ENCODE data around the gene PPFIA4. TPM values are rescaled to one million over a fixed set of nuclear protein-coding genes. Genes with fewer than 3 reads are reported as not detected.

Gene PPFIA4
- total RNA-seq, 1 experiment from 2014 or later, result not detected

- Histone ChIP-seq H3K27me3 (ENCODE audit: low read length) (peaks cover 4% of the 10 kb centered on the region; the same call in 1 of the 2 replicates), H3K4me2 (ENCODE audit: low read depth, low read length, poor library complexity, severe bottlenecking) (no peak overlapping the region), H3K9ac (ENCODE audit: low read length) (no peak overlapping the region), H3K4me3 (ENCODE audit: low read length) (no peak overlapping the region), H3K9me2 (replicated peaks; ENCODE audit: insufficient read depth, low read length) (no peaks in the 10 kb centered on the region), H3K4me1 (ENCODE audit: low read length) (no peaks in the 10 kb centered on the region), H3K36me3 (ENCODE audit: insufficient read depth, low read length) (no peaks in the 10 kb centered on the region), H4K20me1 (ENCODE audit: insufficient read depth, low read depth, low read length) (no peaks in the 10 kb centered on the region), H3K27ac (ENCODE audit: low read length) (no peak overlapping the region), H3K79me2 (ENCODE audit: low read length) (no peaks in the 10 kb centered on the region), H2AFZ (ENCODE audit: low read length) (no peak overlapping the region), H3K9me3 (ENCODE audit: low read length) (peaks cover 5% of the 10 kb centered on the region; the same call in 1 of the 2 replicates)
- DNase-seq, result no peak
Observed at GRCh38 chr1:203096566-203096965, 70.3 kb downstream of the PPFIA4 start.

GRCh38 chr1:203097001-203097400 lies 70.7 kb downstream of the PPFIA4 start:
- H2AFZ ChIP-seq (ENCODE audit: low read length), result no peak overlapping the region
- no peaks in the 10 kb centered on the region for H3K36me3 ChIP-seq (ENCODE audit: insufficient read depth, low read length)
- H4K20me1 ChIP-seq (ENCODE audit: insufficient read depth, low read depth, low read length), result no peaks in the 10 kb centered on the region
- no peak overlapping the region for H3K4me2 ChIP-seq (ENCODE audit: low read depth, low read length, poor library complexity, severe bottlenecking)
- H3K27ac ChIP-seq (ENCODE audit: low read length), result no peak overlapping the region
- peaks cover 4% of the 10 kb centered on the region; the same call in 1 of the 2 replicates for H3K27me3 ChIP-seq (ENCODE audit: low read length)
- no peak overlapping the region for H3K9ac ChIP-seq (ENCODE audit: low read length)
- no peak for DNase-seq
- no peak overlapping the region for H3K4me3 ChIP-seq (ENCODE audit: low read length)
- peaks cover 5% of the 10 kb centered on the region; the same call in 1 of the 2 replicates for H3K9me3 ChIP-seq (ENCODE audit: low read length)
- H3K9me2 ChIP-seq (replicated peaks; ENCODE audit: insufficient read depth, low read length), result no peaks in the 10 kb centered on the region
- H3K79me2 ChIP-seq (ENCODE audit: low read length), result no peaks in the 10 kb centered on the region
- no peaks in the 10 kb centered on the region for H3K4me1 ChIP-seq (ENCODE audit: low read length)

- no peaks in the 10 kb centered on the region for H4K20me1 ChIP-seq (ENCODE audit: insufficient read depth, low read depth, low read length)
- no peak overlapping the region for H3K27ac ChIP-seq (ENCODE audit: low read length)
- peaks cover 4% of the 10 kb centered on the region; the same call in 1 of the 2 replicates for H3K27me3 ChIP-seq (ENCODE audit: low read length)
- no peak overlapping the region for H3K4me2 ChIP-seq (ENCODE audit: low read depth, low read length, poor library complexity, severe bottlenecking)
- H3K9me3 ChIP-seq (ENCODE audit: low read length), result peaks cover 5% of the 10 kb centered on the region; the same call in 1 of the 2 replicates
- H3K36me3 ChIP-seq (ENCODE audit: insufficient read depth, low read length), result no peaks in the 10 kb centered on the region
- DNase-seq, result no peak
- H3K9me2 ChIP-seq (replicated peaks; ENCODE audit: insufficient read depth, low read length), result no peaks in the 10 kb centered on the region
- peaks cover 4% of the 10 kb centered on the region; the same call in 1 of the 2 replicates for H3K4me1 ChIP-seq (ENCODE audit: low read length)
- H3K4me3 ChIP-seq (ENCODE audit: low read length), result no peak overlapping the region
- no peak overlapping the region for H3K9ac ChIP-seq (ENCODE audit: low read length)
- H2AFZ ChIP-seq (ENCODE audit: low read length), result no peak overlapping the region
- no peaks in the 10 kb centered on the region for H3K79me2 ChIP-seq (ENCODE audit: low read length)
Observed at GRCh38 chr1:203098445-203098844, 72.2 kb downstream of the PPFIA4 start.

- Histone ChIP-seq H3K4me2 (ENCODE audit: low read depth, low read length, poor library complexity, severe bottlenecking) (no peak overlapping the region), H3K9ac (ENCODE audit: low read length) (no peak overlapping the region), H3K9me2 (replicated peaks; ENCODE audit: insufficient read depth, low read length) (no peaks in the 10 kb centered on the region), H3K9me3 (ENCODE audit: low read length) (peaks cover 5% of the 10 kb centered on the region; the same call in 1 of the 2 replicates), H3K36me3 (ENCODE audit: insufficient read depth, low read length) (no peaks in the 10 kb centered on the region), H3K27ac (ENCODE audit: low read length) (no peak overlapping the region), H4K20me1 (ENCODE audit: insufficient read depth, low read depth, low read length) (no peaks in the 10 kb centered on the region), H3K27me3 (ENCODE audit: low read length) (peaks cover 4% of the 10 kb centered on the region; the same call in 1 of the 2 replicates), H3K79me2 (ENCODE audit: low read length) (no peaks in the 10 kb centered on the region), H3K4me1 (ENCODE audit: low read length) (peaks cover 4% of the 10 kb centered on the region; the same call in 1 of the 2 replicates), H3K4me3 (ENCODE audit: low read length) (no peak overlapping the region), H2AFZ (ENCODE audit: low read length) (no peak overlapping the region)
- no peak for DNase-seq
Observed at GRCh38 chr1:203098914-203099520, 72.7 kb downstream of the PPFIA4 start.

- no peaks in the 10 kb centered on the region for H4K20me1 ChIP-seq (ENCODE audit: insufficient read depth, low read depth, low read length)
- DNase-seq, result no peak
- no peaks in the 10 kb centered on the region for H3K79me2 ChIP-seq (ENCODE audit: low read length)
- H3K36me3 ChIP-seq (ENCODE audit: insufficient read depth, low read length), result no peaks in the 10 kb centered on the region
- no peak overlapping the region for H3K9ac ChIP-seq (ENCODE audit: low read length)
- 0 out of 2 replicates have a peak, but pooled peaks cover 2% of the 10 kb centered on the region for H3K9me3 ChIP-seq (ENCODE audit: low read length)
- H3K27ac ChIP-seq (ENCODE audit: low read length), result no peak overlapping the region
- H3K9me2 ChIP-seq (replicated peaks; ENCODE audit: insufficient read depth, low read length), result no peaks in the 10 kb centered on the region
- no peak overlapping the region for H3K4me2 ChIP-seq (ENCODE audit: low read depth, low read length, poor library complexity, severe bottlenecking)
- H3K27me3 ChIP-seq (ENCODE audit: low read length), result no peaks in the 10 kb centered on the region; the same call in 1 of the 2 replicates
- no peak overlapping the region for H2AFZ ChIP-seq (ENCODE audit: low read length)
- peaks cover 4% of the 10 kb centered on the region; the same call in 1 of the 2 replicates for H3K4me1 ChIP-seq (ENCODE audit: low read length)
- no peak overlapping the region for H3K4me3 ChIP-seq (ENCODE audit: low read length)
Observed at GRCh38 chr1:203099805-203100515, 73.7 kb downstream of the PPFIA4 start.

GRCh38 chr1:203100516-203100869 lies 74.2 kb downstream of the PPFIA4 start:
- Histone ChIP-seq H2AFZ (ENCODE audit: low read length) (no peak overlapping the region), H4K20me1 (ENCODE audit: insufficient read depth, low read depth, low read length) (no peaks in the 10 kb centered on the region), H3K4me2 (ENCODE audit: low read depth, low read length, poor library complexity, severe bottlenecking) (no peak overlapping the region)

GRCh38 chr1:203101813-203102634 lies 75.7 kb downstream of the PPFIA4 start:
- DNase-seq, result no peak
- Histone ChIP-seq H3K4me3 (ENCODE audit: low read length) (no peak overlapping the region), H3K4me1 (ENCODE audit: low read length) (peaks cover 4% of the 10 kb centered on the region; the same call in 1 of the 2 replicates), H3K4me2 (ENCODE audit: low read depth, low read length, poor library complexity, severe bottlenecking) (no peak overlapping the region), H3K9me3 (ENCODE audit: low read length) (no peaks in the 10 kb centered on the region), H3K9me2 (replicated peaks; ENCODE audit: insufficient read depth, low read length) (no peaks in the 10 kb centered on the region), H3K79me2 (ENCODE audit: low read length) (no peaks in the 10 kb centered on the region), H2AFZ (ENCODE audit: low read length) (no peak overlapping the region), H4K20me1 (ENCODE audit: insufficient read depth, low read depth, low read length) (no peaks in the 10 kb centered on the region), H3K27ac (ENCODE audit: low read length) (no peak overlapping the region), H3K36me3 (ENCODE audit: insufficient read depth, low read length) (no peaks in the 10 kb centered on the region), H3K9ac (ENCODE audit: low read length) (no peak overlapping the region), H3K27me3 (ENCODE audit: low read length) (no peaks in the 10 kb centered on the region)

More at GRCh38 chr1:203100516-203100869, 74.2 kb downstream of the PPFIA4 start:
- no peak for DNase-seq
- no peak overlapping the region for H3K4me3 ChIP-seq (ENCODE audit: low read length)
- H3K79me2 ChIP-seq (ENCODE audit: low read length), result no peaks in the 10 kb centered on the region
- no peak overlapping the region for H3K27ac ChIP-seq (ENCODE audit: low read length)
- no peak overlapping the region for H3K9ac ChIP-seq (ENCODE audit: low read length)
- no peaks in the 10 kb centered on the region for H3K36me3 ChIP-seq (ENCODE audit: insufficient read depth, low read length)
- H3K9me3 ChIP-seq (ENCODE audit: low read length), result no peaks in the 10 kb centered on the region
- H3K4me1 ChIP-seq (ENCODE audit: low read length), result peaks cover 4% of the 10 kb centered on the region; the same call in 1 of the 2 replicates
- no peaks in the 10 kb centered on the region for H3K9me2 ChIP-seq (replicated peaks; ENCODE audit: insufficient read depth, low read length)
- H3K27me3 ChIP-seq (ENCODE audit: low read length), result no peaks in the 10 kb centered on the region

- Histone ChIP-seq H3K79me2 (ENCODE audit: low read length) (no peaks in the 10 kb centered on the region), H4K20me1 (ENCODE audit: insufficient read depth, low read depth, low read length) (no peaks in the 10 kb centered on the region), H3K9me2 (replicated peaks; ENCODE audit: insufficient read depth, low read length) (no peaks in the 10 kb centered on the region), H3K27me3 (ENCODE audit: low read length) (no peaks in the 10 kb centered on the region), H3K9ac (ENCODE audit: low read length) (no peak overlapping the region), H2AFZ (ENCODE audit: low read length) (no peak overlapping the region), H3K27ac (ENCODE audit: low read length) (no peak overlapping the region), H3K4me3 (ENCODE audit: low read length) (no peak overlapping the region), H3K4me1 (ENCODE audit: low read length) (peaks cover 4% of the 10 kb centered on the region; the same call in 1 of the 2 replicates), H3K9me3 (ENCODE audit: low read length) (no peaks in the 10 kb centered on the region), H3K36me3 (ENCODE audit: insufficient read depth, low read length) (no peaks in the 10 kb centered on the region), H3K4me2 (ENCODE audit: low read depth, low read length, poor library complexity, severe bottlenecking) (no peak overlapping the region)
- DNase-seq, result no peak
Observed at GRCh38 chr1:203103216-203103615, 76.9 kb downstream of the PPFIA4 start.
